NCI-H1436 (cell line): ENCODE results near the gene SPIN1.

Source experiments
- DNase-seq: peaks from one replicate; lab custom pipeline; 2025; lab: John Stamatoyannopoulos, UW

SPIN1 gene

GRCh38 chr9:88388886-88389605, 802 bp downstream of the SPIN1 start:
- DNase-seq = peak; percentile 34

DNA sequence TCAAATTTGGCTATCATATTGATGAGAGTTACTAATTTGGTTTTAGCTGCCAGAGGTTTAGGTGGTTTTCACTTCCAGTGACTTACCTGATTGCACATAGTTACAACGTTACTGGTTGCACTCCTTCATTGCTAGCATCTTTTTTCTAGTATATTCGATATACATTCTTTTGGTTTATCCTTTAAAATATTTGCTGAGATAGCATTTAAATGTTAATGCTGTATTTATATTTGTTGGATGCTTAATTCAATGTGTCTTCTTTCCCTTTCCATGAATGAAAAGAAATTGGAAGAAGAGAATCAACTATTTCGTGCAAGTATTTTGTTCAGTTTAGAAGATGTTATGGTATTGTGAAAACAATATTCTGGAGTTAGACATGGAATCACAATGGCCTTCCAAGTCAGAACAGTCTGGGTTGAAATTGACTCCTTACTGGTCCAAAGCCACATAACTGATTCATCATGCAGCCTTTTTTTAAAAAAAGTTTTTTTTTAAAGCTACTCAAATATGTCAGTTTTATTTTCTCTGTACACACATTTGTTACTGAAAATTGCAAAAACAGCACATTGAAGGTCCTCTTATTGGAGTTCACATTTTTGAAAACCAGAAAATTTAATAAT, 2.2 kb downstream of the SPIN1 start:
- no peak for DNase-seq

DNA sequence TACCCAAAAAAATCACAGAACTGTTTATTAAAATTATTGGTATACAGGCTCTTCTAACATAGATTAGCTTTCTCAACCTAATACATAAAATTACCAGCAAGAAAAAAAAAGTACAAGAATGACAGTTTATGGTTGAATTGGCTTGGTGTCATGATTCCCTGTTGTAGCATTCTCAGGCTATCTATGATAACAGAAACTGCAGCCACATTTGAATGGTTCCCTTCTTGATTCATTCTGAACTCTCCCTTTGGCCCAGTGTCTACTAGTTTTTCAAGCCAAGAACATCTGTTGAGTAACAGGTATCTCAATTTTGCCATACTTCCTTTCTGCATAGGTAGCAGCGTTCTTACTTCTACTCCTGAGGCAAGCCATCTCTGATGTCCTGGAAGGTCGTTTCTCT, 3.0 kb downstream of the SPIN1 start:
- DNase-seq = no peak

- no peak for DNase-seq
Observed at GRCh38 chr9:88391921-88392320, 3.7 kb downstream of the SPIN1 start.

DNA sequence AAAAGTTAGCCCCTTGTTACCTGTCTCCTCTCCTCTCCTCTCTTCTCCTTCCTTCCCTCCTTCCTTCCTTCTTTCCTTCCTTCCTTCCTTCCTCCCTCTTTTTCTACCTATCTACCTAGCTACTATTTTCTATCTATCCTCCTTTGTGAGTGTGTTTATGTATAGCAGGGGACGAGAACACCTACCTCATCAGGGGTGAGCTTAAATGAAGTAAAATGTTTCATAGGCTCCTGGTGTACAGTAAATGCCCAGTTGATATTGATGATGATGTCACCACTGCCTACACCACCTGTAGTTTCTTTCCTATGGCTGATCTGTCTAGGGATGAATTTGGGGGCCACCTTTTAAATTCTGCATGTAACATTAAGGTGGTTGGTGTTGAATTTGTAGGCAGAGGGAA, 4.3 kb downstream of the SPIN1 start:
- DNase-seq = no peak

GRCh38 chr9:88396836-88397577, 8.8 kb downstream of the SPIN1 start:
- no peak for DNase-seq

DNA sequence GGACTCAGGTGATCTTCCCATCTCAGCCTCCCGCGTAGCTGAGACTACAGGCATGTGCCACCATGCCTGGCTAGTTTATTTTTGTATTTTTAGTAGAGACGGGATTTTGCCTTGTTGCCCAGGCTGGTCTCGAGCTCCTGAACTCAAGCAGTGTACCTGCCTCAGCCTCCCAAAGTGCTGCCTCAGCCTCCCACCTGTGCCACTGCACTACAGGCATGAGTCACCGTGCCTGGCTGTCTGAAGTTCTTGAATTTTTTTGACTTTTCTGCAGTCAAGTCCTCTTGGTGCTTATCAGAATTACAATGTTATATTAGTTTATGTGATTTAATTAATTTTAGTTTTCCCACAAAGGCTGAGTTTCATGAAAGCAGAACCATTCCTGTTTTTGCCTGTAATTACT, 9.8 kb downstream of the SPIN1 start:
- DNase-seq = no peak

- DNase-seq = no peak
Observed at GRCh38 chr9:88399966-88400365, 11.7 kb downstream of the SPIN1 start.

DNA sequence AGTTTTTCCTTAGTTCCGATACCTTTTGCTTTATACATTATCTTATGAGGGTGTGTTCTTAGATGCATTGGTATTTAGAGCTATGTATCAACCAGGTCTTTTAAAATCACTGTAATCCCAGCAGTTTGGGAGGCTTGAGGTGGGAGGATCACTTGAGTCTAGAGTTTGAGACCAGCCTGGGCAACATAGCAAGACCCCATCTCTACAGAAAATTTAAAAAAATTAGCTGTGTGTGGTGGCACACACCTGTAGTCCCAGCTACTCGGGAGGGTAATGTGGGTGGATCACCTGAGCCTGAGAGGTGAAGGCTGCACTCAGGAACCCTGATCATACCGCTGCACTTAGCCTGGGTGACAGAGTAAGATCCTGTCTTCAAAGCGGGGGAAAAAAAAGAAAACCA, 15.1 kb downstream of the SPIN1 start:
- no peak for DNase-seq

GRCh38 chr9:88406051-88406450, 17.8 kb downstream of the SPIN1 start:
- DNase-seq = no peak

DNA sequence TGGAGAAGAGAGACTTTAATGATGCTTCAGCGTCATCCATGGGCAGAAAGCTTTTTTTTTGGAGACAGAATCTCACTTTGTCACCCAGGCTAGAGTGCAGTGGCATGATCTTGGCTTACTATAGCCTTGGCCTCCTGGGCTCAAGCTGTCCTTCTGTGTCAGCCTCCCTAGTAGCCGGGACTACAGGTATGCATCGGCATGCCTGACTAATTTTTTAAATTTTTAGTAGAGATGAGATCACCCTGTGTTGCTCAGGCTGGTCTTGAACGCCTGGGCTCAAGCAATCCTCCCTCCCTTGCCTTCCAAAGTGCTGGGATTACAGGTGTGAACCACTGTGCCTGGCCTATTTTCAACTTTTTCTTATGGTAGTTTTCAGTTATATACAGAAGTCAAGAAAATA, 23.2 kb downstream of the SPIN1 start:
- no peak for DNase-seq

GRCh38 chr9:88414298-88414697, 26.1 kb downstream of the SPIN1 start:
- DNase-seq = no peak

DNA sequence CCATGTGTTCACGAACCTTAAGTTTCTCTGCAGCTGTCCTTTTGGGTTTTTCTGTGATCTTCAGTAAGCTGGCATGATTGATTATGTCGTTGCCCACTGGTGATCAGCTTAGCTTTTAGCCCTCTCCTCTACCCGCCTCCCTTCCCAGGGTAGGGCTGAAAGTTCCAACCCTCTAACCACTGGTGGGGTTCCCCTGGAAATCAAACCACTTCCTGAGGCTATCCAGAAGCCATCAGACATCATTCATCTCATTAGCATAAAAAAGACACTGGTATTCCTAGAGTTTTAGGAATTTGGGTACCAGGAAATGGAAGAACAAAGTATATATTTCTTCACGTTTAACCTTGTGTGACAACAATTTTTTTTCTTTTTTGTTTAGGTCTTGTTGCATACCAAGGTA, 29.8 kb downstream of the SPIN1 start:
- no peak for DNase-seq

DNA sequence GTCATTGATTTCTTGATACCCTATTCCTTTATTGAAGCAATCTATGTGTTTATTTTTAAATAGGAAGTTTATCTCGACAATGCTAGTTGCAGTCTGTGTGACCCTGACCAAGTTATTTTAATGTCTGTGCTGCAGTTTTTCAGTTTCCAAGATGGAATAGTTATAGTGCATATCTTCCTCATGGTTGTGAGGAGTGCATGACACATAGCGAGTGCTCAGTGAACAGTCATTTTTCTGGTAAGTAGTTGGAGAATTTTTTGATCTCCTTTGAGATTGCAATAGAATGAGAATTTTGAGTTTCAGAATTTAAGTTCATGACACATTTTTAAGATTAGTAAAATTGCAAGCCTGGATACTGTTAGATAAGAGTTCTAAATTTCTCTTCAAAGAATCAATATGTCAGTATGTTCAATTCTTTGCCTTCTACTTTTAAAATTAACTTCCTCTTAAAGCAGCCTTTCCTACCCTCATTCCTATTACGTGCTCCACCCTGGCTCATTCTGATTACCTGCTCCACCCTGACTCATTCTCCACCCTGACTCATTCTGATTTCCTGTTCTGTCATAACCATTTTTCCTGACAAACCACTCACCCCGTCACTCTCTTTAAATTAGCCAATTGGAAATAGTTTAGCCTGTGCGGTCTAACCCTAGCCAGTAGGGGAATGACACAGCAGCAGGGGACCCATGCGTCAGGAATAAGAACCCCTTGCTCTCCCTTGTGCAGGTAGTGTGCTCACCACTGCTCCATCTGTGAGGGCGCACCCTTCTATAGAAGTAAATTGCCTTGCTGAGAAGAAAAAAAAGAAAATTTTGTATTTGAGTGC, 30.7 kb downstream of the SPIN1 start:
- no peak for DNase-seq

GRCh38 chr9:88420227-88420626, 32.0 kb downstream of the SPIN1 start:
- no peak for DNase-seq

DNA sequence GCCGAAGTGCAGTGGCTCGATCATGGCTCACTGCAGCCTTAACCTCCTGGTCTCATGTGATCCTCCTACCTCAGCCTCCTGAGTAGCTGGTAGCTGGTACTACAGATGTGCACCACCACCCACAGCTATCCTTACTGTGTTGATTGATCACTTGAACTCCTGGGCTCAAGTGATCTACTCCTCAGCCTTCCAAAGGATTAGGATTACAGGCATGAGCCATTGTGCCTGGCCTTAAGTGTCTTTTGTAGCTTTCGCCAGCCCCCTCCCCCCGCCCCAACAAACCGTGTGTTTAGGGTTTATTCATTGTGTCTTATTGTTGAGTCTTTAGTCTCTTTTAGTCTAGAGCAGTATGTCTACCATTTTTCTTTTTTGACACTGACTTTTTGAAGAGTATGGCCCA, 33.1 kb downstream of the SPIN1 start:
- no peak for DNase-seq

DNA sequence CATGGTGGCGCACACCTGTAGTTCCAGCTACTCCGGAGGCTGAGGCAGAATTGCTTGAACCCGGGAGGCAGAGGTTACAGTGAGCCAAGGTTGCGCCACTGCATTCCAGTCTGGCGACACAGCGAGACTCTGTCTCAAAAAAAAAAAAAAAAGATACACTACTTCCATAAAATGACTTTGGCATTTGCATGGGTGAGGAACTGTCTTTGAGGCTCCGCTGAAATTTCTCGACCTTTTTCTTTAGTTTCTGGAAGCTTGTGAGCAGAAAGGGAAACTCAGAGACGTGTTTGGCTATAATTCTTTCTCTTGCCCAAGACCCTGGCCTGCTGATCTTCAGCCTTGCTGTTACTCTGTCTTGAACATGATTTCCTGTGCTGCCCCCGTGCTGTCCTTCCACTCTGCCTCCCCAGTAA, 37.3 kb downstream of the SPIN1 start:
- no peak for DNase-seq

- no peak for DNase-seq
Observed at GRCh38 chr9:88426651-88427050, 38.4 kb downstream of the SPIN1 start.

DNA sequence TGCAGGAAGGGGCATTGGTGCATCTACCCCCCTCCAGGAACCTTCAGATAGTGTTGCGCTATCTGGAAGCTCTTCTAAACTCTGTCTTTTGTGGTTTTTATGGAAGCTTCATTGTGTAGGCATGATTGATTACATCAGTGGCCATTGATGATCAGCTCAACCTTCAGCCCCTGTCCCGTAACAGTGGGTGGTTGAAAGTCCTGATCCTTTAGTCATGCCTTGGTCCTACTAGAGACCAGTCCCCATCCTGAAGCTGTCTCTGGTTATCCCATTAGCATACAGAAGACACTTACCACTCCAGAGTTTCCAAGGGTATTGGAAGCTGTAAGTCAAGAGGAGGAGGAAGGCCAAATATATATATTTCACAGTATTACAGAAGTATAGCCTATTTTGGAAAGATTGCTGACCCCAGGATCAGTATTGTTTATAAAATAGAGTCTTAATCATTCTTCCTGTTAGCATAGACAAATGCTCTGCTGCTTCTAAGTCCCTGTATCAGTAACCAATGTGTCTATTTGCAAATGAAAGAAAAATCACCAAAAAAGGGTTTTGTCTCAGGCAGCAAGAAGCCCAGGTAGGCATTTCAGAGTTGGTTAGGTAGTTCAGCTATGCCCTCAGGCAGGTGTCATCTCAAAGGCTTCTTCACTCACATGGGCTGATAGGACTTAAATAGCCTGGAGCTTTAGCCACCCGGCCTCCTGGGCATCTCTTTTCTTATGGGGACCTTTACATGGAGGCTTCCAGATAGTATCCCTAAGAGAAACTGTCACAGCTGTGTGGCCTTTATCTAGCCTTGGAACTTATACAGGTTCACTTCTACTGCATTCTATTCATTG, 41.6 kb downstream of the SPIN1 start:
- DNase-seq = no peak

GRCh38 chr9:88433583-88434255, 45.5 kb downstream of the SPIN1 start:
- no peak for DNase-seq

- DNase-seq = no peak
Observed at GRCh38 chr9:88435336-88435735, 47.1 kb downstream of the SPIN1 start.
